HG03457 (cell line): ENCODE data around the gene NR2F1.
A peak's percentile ranks its signal among the peaks of the same experiment; 100 is the strongest.

ENCODE experiments used
- ATAC-seq: cut with Tn5 transposase; IDR thresholded peaks from one replicate; pipeline ENCODE4 v1.9.1; 2021; ENCODE audit warnings: moderate number of reproducible peaks; ENCODE audit not compliant: unreplicated experiment

Gene NR2F1

GRCh38 chr5:93603793-93604643, 21.0 kb downstream of the NR2F1 start:
- no peak for ATAC-seq

- ATAC-seq: no peak
Measured at GRCh38 chr5:93604644-93605515, 21.9 kb downstream of the NR2F1 start.

GRCh38 chr5:93606382-93606752, 23.3 kb downstream of the NR2F1 start:
- no peak for ATAC-seq

- ATAC-seq: no peak
Measured at GRCh38 chr5:93607367-93608258, 24.6 kb downstream of the NR2F1 start.

- ATAC-seq: no peak
Measured at GRCh38 chr5:93608855-93609254, 25.8 kb downstream of the NR2F1 start.

- ATAC-seq: no peak
Measured at GRCh38 chr5:93609762-93610161, 26.7 kb downstream of the NR2F1 start.

GRCh38 chr5:93610581-93611272, 27.7 kb downstream of the NR2F1 start:
- no peak for ATAC-seq

GRCh38 chr5:93611273-93611975, 28.4 kb downstream of the NR2F1 start:
- ATAC-seq: no peak

GRCh38 chr5:93611976-93612854, 29.2 kb downstream of the NR2F1 start:
- no peak for ATAC-seq

GRCh38 chr5:93612855-93613243, 29.8 kb downstream of the NR2F1 start:
- ATAC-seq: no peak

GRCh38 chr5:93616538-93617174, 33.6 kb downstream of the NR2F1 start:
- no peak for ATAC-seq

- ATAC-seq: peak; percentile 96
Measured at GRCh38 chr5:93620487-93621326, 37.7 kb downstream of the NR2F1 start.

GRCh38 chr5:93621327-93621798, 38.3 kb downstream of the NR2F1 start:
- no peak for ATAC-seq

- ATAC-seq: no peak
Measured at GRCh38 chr5:93622240-93622885, 39.3 kb downstream of the NR2F1 start.

GRCh38 chr5:93623153-93623552, 40.1 kb downstream of the NR2F1 start:
- ATAC-seq: no peak

- no peak for ATAC-seq
Measured at GRCh38 chr5:93626801-93627200, 43.8 kb downstream of the NR2F1 start.

GRCh38 chr5:93632327-93632726, 49.3 kb downstream of the NR2F1 start:
- ATAC-seq: no peak
